ENCODE measurements around the gene THAP8. TPM values are rescaled to one million over a fixed set of nuclear protein-coding genes. Genes with fewer than 3 reads are reported as not detected.

THAP8 gene
- total and polyA plus RNA-seq, 2 of the 13 experiments (the other 11 are each of a cell fraction or from before 2014, with no cell fraction given), result 1.7 to 3.7 TPM

DNA sequence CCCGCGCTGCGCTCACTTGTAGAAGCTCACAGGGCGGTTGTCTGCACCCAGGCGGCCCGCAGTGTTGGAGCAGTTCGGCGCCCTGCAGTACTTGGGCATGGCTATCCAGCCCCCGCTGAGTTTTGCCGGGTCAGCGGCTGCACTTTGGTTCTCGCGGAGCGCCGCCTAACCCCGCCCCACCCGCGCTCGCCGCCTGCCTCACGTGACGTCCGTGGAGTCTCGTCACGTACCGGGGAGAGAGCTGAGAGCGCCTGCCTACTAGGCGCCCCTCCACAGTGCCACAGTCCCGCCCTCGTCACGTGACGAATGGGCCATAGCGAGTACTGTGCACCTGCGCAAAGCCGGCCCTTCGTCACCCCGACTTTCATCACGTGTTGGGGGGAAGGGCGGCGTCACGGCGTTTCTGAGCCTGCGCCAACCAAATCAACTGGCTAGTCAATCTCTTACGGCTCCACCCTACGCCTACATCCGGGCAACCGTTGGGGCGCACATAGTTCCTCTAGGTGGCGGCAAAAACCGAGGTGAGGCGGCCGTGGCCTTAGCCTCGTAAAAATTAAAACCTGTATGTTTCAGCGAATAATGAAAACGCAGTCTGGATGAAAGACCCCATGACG lies at the start of gene THAP8 (continued):
- no peak for TF ChIP-seq ZNF496 (CRISPR knock-in tag; IDR thresholded peaks at IDR 0.05; ENCODE audit: insufficient replicate concordance)
- TF ChIP-seq, protein P1, sequence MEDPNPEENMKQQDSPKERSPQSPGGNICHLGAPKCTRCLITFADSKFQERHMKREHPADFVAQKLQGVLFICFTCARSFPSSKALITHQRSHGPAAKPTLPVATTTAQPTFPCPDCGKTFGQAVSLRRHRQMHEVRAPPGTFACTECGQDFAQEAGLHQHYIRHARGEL (CRISPR knock-in tag; IDR thresholded peaks at IDR 0.05), result no peak
- TF ChIP-seq ZBTB2 (CRISPR knock-in tag; IDR thresholded peaks at IDR 0.05; ENCODE audit: low read depth), result peak; percentile 75
- peak; percentile 68; the same call in 1 of the 2 replicates for TF ChIP-seq ZNF546 (CRISPR knock-in tag; conservative IDR thresholded peaks at IDR 0.05)
- TF ChIP-seq ZNF747 (CRISPR knock-in tag; IDR thresholded peaks at IDR 0.05; ENCODE audit: borderline replicate concordance), result 0 out of 2 replicates have a peak, but pooled peaks have one; percentile 32
- TF ChIP-seq NR3C1 (CRISPR knock-in tag; IDR thresholded peaks at IDR 0.05), result no peak
- TF ChIP-seq ZBTB46 (CRISPR knock-in tag; IDR thresholded peaks at IDR 0.05; ENCODE audit: borderline replicate concordance), result no peak
- peak; percentile 82 for TF ChIP-seq POLR2G (IDR thresholded peaks at IDR 0.05; ENCODE audit: low read depth, low read length)
- TF ChIP-seq ZNF224 (CRISPR knock-in tag; IDR thresholded peaks at IDR 0.05), result peak; percentile 82; the same call in 1 of the 2 replicates
- peak; percentile 84 for TF ChIP-seq SKIL (CRISPR knock-in tag; IDR thresholded peaks at IDR 0.05; ENCODE audit: borderline replicate concordance)
- TF ChIP-seq SIX4 (CRISPR knock-in tag; IDR thresholded peaks at IDR 0.05), result peak; percentile 73; the same call in 1 of the 2 replicates
- TF ChIP-seq NBN (conservative IDR thresholded peaks at IDR 0.05), result no peak
- no peak for TF ChIP-seq ATAD3A (CRISPR knock-in tag; IDR thresholded peaks at IDR 0.05)
- TF ChIP-seq, protein P2, sequence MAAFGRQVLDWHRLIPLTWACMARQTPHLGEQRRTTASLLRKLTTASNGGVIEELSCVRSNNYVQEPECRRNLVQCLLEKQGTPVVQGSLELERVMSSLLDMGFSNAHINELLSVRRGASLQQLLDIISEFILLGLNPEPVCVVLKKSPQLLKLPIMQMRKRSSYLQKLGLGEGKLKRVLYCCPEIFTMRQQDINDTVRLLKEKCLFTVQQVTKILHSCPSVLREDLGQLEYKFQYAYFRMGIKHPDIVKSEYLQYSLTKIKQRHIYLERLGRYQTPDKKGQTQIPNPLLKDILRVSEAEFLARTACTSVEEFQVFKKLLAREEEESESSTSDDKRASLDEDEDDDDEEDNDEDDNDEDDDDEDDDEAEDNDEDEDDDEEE (CRISPR knock-in tag; IDR thresholded peaks at IDR 0.05), result 0 out of 2 replicates have a peak, but pooled peaks have one; percentile 73
- TF ChIP-seq ZNF614 (CRISPR knock-in tag; IDR thresholded peaks at IDR 0.05; ENCODE audit: borderline replicate concordance), result peak; percentile 57; the same call in 1 of the 2 replicates
- TF ChIP-seq ZNF737 (CRISPR knock-in tag; IDR thresholded peaks at IDR 0.05; ENCODE audit: borderline replicate concordance), result no peak
- peak; percentile 63 for TF ChIP-seq TEAD3 (CRISPR knock-in tag; optimal IDR thresholded peaks at IDR 0.05; ENCODE audit: borderline replicate concordance)
- TF ChIP-seq DZIP1 (CRISPR knock-in tag; IDR thresholded peaks at IDR 0.05), result peak; percentile 80
- no peak for TF ChIP-seq SRSF9 (IDR thresholded peaks at IDR 0.05; ENCODE audit: borderline replicate concordance, insufficient read depth, low read depth, low read length, poor library complexity, severe bottlenecking)
